Activated T-cell treated with anti-CD3 and anti-CD28 coated beads, Interleukin-2, amount 50 U/mL, for 48 hours (primary cell): ENCODE measurements around the gene TMEM80.
"Not testable (repeated sequence)": the region's sequence is repeated elsewhere in the genome, so short reads cannot be mapped to it uniquely, and the experiment has no call there.

ENCODE experiments used
- DNase-seq, 2 experiments: peaks; one replicate each; pipeline ENCODE4 v3.0.0-alpha.2; 2020

TMEM80 gene

GRCh38 chr11:695538-696248 lies at the start of gene TMEM80:
TSS of gene TMEM80 (plus strand) at chr11:695816. CDS start at chr11:695828, 12 bp downstream.
- peak; percentile 99 for DNase-seq

- DNase-seq: no peak
These were observed 49.4 kb upstream of the TMEM80 start for GRCh38 chr11:646214-646613.

GRCh38 chr11:647672-648158 lies 47.9 kb upstream of the TMEM80 start:
- DNase-seq: not testable (repeated sequence)

- DNase-seq: no peak
These were observed 45.1 kb upstream of the TMEM80 start for GRCh38 chr11:650482-650881.

- not testable (repeated sequence) for DNase-seq
These were observed 42.5 kb upstream of the TMEM80 start for GRCh38 chr11:653136-653535.

GRCh38 chr11:653837-654236 lies 41.8 kb upstream of the TMEM80 start:
- DNase-seq: no peak

- not testable (repeated sequence) for DNase-seq
These were observed 41.2 kb upstream of the TMEM80 start for GRCh38 chr11:654444-654843.

- DNase-seq: no peak
These were observed 40.4 kb upstream of the TMEM80 start for GRCh38 chr11:655036-655726.

GRCh38 chr11:656426-656825 lies 39.2 kb upstream of the TMEM80 start:
- DNase-seq: no peak

GRCh38 chr11:656866-657265 lies 38.8 kb upstream of the TMEM80 start:
- DNase-seq: no peak

GRCh38 chr11:657691-658126 lies 37.9 kb upstream of the TMEM80 start:
- no peak for DNase-seq

- no peak for DNase-seq
These were observed 36.0 kb upstream of the TMEM80 start for GRCh38 chr11:659532-660085.

- DNase-seq: no peak
These were observed 35.3 kb upstream of the TMEM80 start for GRCh38 chr11:660281-660680.

- no peak for DNase-seq
These were observed 34.8 kb upstream of the TMEM80 start for GRCh38 chr11:660681-661444.

GRCh38 chr11:662689-663274 lies 32.8 kb upstream of the TMEM80 start:
- peak; percentile 64 to 68 for DNase-seq

GRCh38 chr11:665062-665703 lies 30.4 kb upstream of the TMEM80 start:
- no peak for DNase-seq

GRCh38 chr11:665704-666281 lies 29.8 kb upstream of the TMEM80 start:
- DNase-seq: no peak

- DNase-seq: no peak
These were observed 21.8 kb upstream of the TMEM80 start for GRCh38 chr11:673866-674265.

GRCh38 chr11:674406-674805 lies 21.2 kb upstream of the TMEM80 start:
- no peak for DNase-seq

GRCh38 chr11:678297-678696 lies 17.3 kb upstream of the TMEM80 start:
- no peak for DNase-seq

- no peak for DNase-seq
These were observed 16.1 kb upstream of the TMEM80 start for GRCh38 chr11:679271-680207.
